Chondrocyte (in vitro differentiated cells): ENCODE measurements around the gene C10orf71. TPM values are rescaled to one million over a fixed set of nuclear protein-coding genes. Genes with fewer than 3 reads are reported as not detected.

Experiments
- DNase-seq: peaks from one replicate; pipeline ENCODE4 v3.0.0; 2021; ENCODE audit warnings: mixed read lengths, low spot score
- H3K27ac Mint-ChIP-seq: one replicate; pipeline ENCODE4 v1.8.0; 2021; ENCODE audit warnings: mild to moderate bottlenecking, moderate library complexity, mixed read lengths; ENCODE audit not compliant: unreplicated experiment
- H3K27me3 Mint-ChIP-seq: 2 replicates; pipeline ENCODE4 v1.8.0; 2021; ENCODE audit warnings: low read depth, mixed read lengths
- H3K36me3 Mint-ChIP-seq: 2 replicates; pipeline ENCODE4 v1.8.0; 2021; ENCODE audit warnings: low read depth, mixed read lengths
- H3K4me1 Mint-ChIP-seq: 2 replicates; pipeline ENCODE4 v1.8.0; 2021; ENCODE audit warnings: low read depth, mild to moderate bottlenecking, mixed read lengths
- H3K4me3 Mint-ChIP-seq: one replicate; pipeline ENCODE4 v1.8.0; 2021; ENCODE audit warnings: mild to moderate bottlenecking, moderate library complexity, mixed read lengths; ENCODE audit not compliant: unreplicated experiment
- H3K9me3 Mint-ChIP-seq: 2 replicates; pipeline ENCODE4 v1.8.0; 2021; ENCODE audit warnings: low read depth, mixed read lengths
- CTCF ChIP-seq: fragments of 200-600 bp; sonication (generic); IDR thresholded peaks from 2 replicates; pipeline ENCODE4 v1.5.0; 2021; ENCODE audit warnings: antibody characterized with exemption, mild to moderate bottlenecking, moderate library complexity
- total RNA-seq: library from RNA; stranded (reverse); gene quantifications from 3 replicates; pipeline ENCODE4 v1.2.1, GENCODE V29; 2021

C10orf71 gene
- total RNA-seq, 1 donor from 2014 or later = not detected

- no peak for DNase-seq
- Mint-ChIP-seq H3K4me1 (no peaks in the 10 kb centered on the region), H3K27ac (no peak overlapping the region), H3K4me3 (no peak overlapping the region), H3K9me3 (peaks cover 5% of the 10 kb centered on the region), H3K27me3 (peaks cover 11% of the 10 kb centered on the region), H3K36me3 (no peaks in the 10 kb centered on the region)
- TF ChIP-seq CTCF = no peak
These were observed 13.4 kb downstream of the C10orf71 start for GRCh38 chr10:49312246-49312869.

GRCh38 chr10:49313501-49314070 lies 14.6 kb downstream of the C10orf71 start:
- Mint-ChIP-seq H3K9me3 (peaks cover 5% of the 10 kb centered on the region), H3K27me3 (peaks cover 11% of the 10 kb centered on the region), H3K4me1 (no peaks in the 10 kb centered on the region), H3K4me3 (no peak overlapping the region), H3K36me3 (no peaks in the 10 kb centered on the region), H3K27ac (no peak overlapping the region)
- DNase-seq = no peak
- TF ChIP-seq CTCF = no peak

- TF ChIP-seq CTCF = no peak
- Mint-ChIP-seq H3K36me3 (no peaks in the 10 kb centered on the region), H3K4me1 (no peaks in the 10 kb centered on the region), H3K27me3 (peaks cover 11% of the 10 kb centered on the region), H3K9me3 (no peaks in the 10 kb centered on the region), H3K4me3 (no peak overlapping the region), H3K27ac (no peak overlapping the region)
- no peak for DNase-seq
These were observed 15.8 kb downstream of the C10orf71 start for GRCh38 chr10:49314806-49315205.

GRCh38 chr10:49318028-49318427 lies 19.1 kb downstream of the C10orf71 start:
- TF ChIP-seq CTCF = no peak
- H3K27ac Mint-ChIP-seq = no peak overlapping the region
- no peak overlapping the region for H3K4me3 Mint-ChIP-seq
- H3K27me3 Mint-ChIP-seq = peaks cover 9% of the 10 kb centered on the region
- no peaks in the 10 kb centered on the region for H3K9me3 Mint-ChIP-seq
- no peaks in the 10 kb centered on the region for H3K36me3 Mint-ChIP-seq
- no peaks in the 10 kb centered on the region for H3K4me1 Mint-ChIP-seq
- DNase-seq = no peak

- Mint-ChIP-seq H3K9me3 (no peaks in the 10 kb centered on the region), H3K4me1 (no peaks in the 10 kb centered on the region), H3K27me3 (peaks cover 11% of the 10 kb centered on the region), H3K36me3 (no peaks in the 10 kb centered on the region), H3K4me3 (no peak overlapping the region), H3K27ac (no peak overlapping the region)
- no peak for TF ChIP-seq CTCF
- no peak for DNase-seq
These were observed 19.8 kb downstream of the C10orf71 start for GRCh38 chr10:49318755-49319154.
